LNCaP clone FGC (cell line): ENCODE data around the gene SLC17A2.

Experiments
- DNase-seq: peaks from one replicate; pipeline ENCODE4 v3.0.0-alpha.2; 2011; ENCODE audit warnings: low read depth
- H3K4me3 ChIP-seq: 2 replicates; pipeline ENCODE4 v1.5.1; 2011; ENCODE audit warnings: mild to moderate bottlenecking, low read depth, low read length, control low read depth
- TF ChIP-seq, protein P1 (sequence below): IDR thresholded peaks from 2 replicates; pipeline ENCODE4 v1.5.1; 2012; ENCODE audit warnings: mild to moderate bottlenecking; ENCODE audit not compliant: control insufficient read depth, insufficient read depth; ENCODE audit errors: extremely low read depth

SLC17A2 gene

DNA sequence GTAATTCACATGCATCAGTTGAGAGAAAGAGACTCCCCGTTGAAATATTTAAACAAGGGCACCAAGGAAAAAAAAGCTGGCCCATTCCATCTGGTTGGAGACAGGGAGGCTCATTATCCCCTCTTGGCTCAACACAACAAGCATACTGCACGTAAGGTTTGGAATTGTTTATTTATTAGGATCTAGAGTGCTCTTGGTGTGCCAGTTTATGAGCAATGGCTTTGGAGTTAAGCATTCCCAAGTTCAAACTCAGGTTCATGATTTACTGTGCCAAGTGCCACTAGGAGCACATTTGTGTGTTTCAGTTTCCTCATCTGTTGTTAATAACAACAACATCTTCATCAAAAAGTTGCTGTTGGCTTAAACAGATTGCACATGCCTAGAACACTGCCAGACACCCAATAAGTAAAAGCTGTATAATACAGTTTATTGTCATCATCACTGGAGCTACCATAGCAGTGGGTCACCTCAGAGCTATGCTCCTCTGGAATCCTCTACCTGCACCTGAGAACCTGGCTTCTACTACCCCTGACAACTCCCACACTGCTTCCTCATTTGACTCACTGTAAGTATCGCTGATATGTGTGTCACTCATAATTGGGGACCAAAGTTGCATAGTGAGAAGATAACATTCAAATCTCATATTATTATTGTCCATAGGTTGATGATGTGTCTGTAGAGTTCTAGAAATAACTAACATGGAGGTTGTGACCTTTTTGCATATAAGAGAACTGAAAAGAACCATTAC is 61.9 kb downstream of the SLC17A2 start:
- no peak overlapping the region for H3K4me3 ChIP-seq
- TF ChIP-seq, protein P1, sequence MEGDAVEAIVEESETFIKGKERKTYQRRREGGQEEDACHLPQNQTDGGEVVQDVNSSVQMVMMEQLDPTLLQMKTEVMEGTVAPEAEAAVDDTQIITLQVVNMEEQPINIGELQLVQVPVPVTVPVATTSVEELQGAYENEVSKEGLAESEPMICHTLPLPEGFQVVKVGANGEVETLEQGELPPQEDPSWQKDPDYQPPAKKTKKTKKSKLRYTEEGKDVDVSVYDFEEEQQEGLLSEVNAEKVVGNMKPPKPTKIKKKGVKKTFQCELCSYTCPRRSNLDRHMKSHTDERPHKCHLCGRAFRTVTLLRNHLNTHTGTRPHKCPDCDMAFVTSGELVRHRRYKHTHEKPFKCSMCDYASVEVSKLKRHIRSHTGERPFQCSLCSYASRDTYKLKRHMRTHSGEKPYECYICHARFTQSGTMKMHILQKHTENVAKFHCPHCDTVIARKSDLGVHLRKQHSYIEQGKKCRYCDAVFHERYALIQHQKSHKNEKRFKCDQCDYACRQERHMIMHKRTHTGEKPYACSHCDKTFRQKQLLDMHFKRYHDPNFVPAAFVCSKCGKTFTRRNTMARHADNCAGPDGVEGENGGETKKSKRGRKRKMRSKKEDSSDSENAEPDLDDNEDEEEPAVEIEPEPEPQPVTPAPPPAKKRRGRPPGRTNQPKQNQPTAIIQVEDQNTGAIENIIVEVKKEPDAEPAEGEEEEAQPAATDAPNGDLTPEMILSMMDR, result no peak
- no peak for DNase-seq

DNA sequence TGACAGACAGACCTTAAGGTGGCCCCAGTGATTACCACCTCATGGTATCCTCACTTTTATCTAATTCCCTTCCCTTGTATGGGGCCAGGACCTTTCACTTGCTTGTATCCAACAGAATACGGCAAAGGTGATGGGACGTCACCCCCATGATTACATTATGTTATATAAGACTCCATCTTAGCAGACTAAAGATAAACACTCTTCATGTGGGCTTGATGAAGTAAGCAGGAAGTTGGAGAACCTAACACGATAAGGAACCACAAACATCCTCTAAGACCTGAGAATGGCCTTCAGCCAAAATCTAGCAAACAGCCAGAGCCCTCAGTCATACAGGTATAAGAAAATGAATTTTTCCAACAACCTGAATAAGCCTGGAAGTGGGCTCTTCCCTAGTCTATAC is 64.5 kb downstream of the SLC17A2 start:
- peak; percentile 4 for DNase-seq
- H3K4me3 ChIP-seq, result no peak overlapping the region
- TF ChIP-seq, protein P1, result no peak

DNA sequence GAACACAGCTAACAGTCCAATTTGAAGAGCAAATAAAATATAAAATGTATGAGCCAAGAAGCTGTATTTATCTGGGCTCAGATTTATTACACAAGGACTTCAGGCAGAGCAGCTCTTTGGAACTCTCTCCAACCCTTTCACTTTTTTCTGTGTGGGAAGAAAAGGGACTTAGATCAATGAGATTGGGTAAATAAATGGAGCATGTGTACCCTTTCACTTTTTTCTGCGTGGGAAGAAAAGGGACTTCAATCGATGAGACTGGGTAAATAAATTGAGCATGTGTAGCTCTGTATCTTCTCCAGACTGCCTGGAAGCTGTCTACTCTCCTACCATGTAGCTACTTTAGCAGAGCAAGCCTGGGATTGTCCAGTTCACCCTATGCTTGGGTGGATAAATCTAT is 67.1 kb downstream of the SLC17A2 start:
- DNase-seq, result peak; percentile 64
- TF ChIP-seq, protein P1, result no peak
- H3K4me3 ChIP-seq, result no peak overlapping the region
